H7 (cell line): ENCODE results near the gene EFR3B. TPM values are rescaled to one million over a fixed set of nuclear protein-coding genes. Genes with fewer than 3 reads are reported as not detected.
A peak's percentile ranks its signal among the peaks of the same experiment; 100 is the strongest.
"Not testable (repeated sequence)": the region's sequence is repeated elsewhere in the genome, so short reads cannot be mapped to it uniquely, and the experiment has no call there.

Source experiments
- DNase-seq: peaks from one replicate; pipeline ENCODE4 v3.0.0; 2012
- H3K27me3 ChIP-seq: 2 replicates; pipeline ENCODE4 v1.6.0; 2011; ENCODE audit warnings: mild to moderate bottlenecking, low read length; ENCODE audit not compliant: control insufficient read depth, insufficient read depth
- H3K36me3 ChIP-seq: replicated peaks from 2 replicates; pipeline ENCODE4 v1.5.1; 2011; ENCODE audit warnings: low read length; ENCODE audit not compliant: control insufficient read depth, insufficient read depth
- H3K4me3 ChIP-seq: 2 replicates; pipeline ENCODE4 v1.5.1; 2011; ENCODE audit warnings: low read depth, mild to moderate bottlenecking, control low read depth, low read length, moderate library complexity; ENCODE audit not compliant: insufficient read depth
- total RNA-seq: library from RNA; depleted of rRNA; stranded (reverse); fragments of >200 nt; shearing (Covaris generic); gene quantifications from 2 replicates; pipeline ENCODE4 v1.2.3, GENCODE V29; 2014; rRNA removed

The EFR3B gene
- total RNA-seq = 3.3 and 3.4 TPM in 2 replicates

GRCh38 chr2:25041928-25042320 is at the start of gene EFR3B:
TSS of gene EFR3B (plus strand) at chr2:25042076. CDS start at chr2:25042313, 237 bp downstream.
- peaks cover 20% of the 10 kb centered on the region for H3K27me3 ChIP-seq
- peak; percentile 98 for DNase-seq
- H3K4me3 ChIP-seq = peak within 1 kb of the TSS; percentile 59
- no peaks in the 10 kb centered on the region for H3K36me3 ChIP-seq

GRCh38 chr2:24993406-24994145 is 48.3 kb upstream of the EFR3B start:
- Histone ChIP-seq H3K4me3 (no peak overlapping the region), H3K36me3 (no peaks in the 10 kb centered on the region), H3K27me3 (no peaks in the 10 kb centered on the region)
- no peak for DNase-seq

- Histone ChIP-seq H3K4me3 (no peak overlapping the region), H3K36me3 (no peaks in the 10 kb centered on the region), H3K27me3 (no peaks in the 10 kb centered on the region)
- no peak for DNase-seq
Measured at GRCh38 chr2:24994146-24994724, 47.6 kb upstream of the EFR3B start.

GRCh38 chr2:24999097-24999496 is 42.8 kb upstream of the EFR3B start:
- not testable (repeated sequence) for H3K4me3 ChIP-seq, H3K36me3 ChIP-seq, DNase-seq, H3K27me3 ChIP-seq

GRCh38 chr2:25000036-25000435 is 41.8 kb upstream of the EFR3B start:
- Histone ChIP-seq H3K27me3 (no peaks in the 10 kb centered on the region), H3K36me3 (no peaks in the 10 kb centered on the region), H3K4me3 (no peak overlapping the region)
- no peak for DNase-seq

- Histone ChIP-seq H3K36me3 (no peaks in the 10 kb centered on the region), H3K27me3 (no peaks in the 10 kb centered on the region), H3K4me3 (no peak overlapping the region)
- DNase-seq = no peak
Measured at GRCh38 chr2:25000503-25001324, 41.2 kb upstream of the EFR3B start.

GRCh38 chr2:25001325-25001637 is 40.6 kb upstream of the EFR3B start:
- Histone ChIP-seq H3K4me3 (no peak overlapping the region), H3K36me3 (no peaks in the 10 kb centered on the region), H3K27me3 (no peaks in the 10 kb centered on the region)
- no peak for DNase-seq

GRCh38 chr2:25002066-25002465 is 39.8 kb upstream of the EFR3B start:
- H3K36me3 ChIP-seq = no peaks in the 10 kb centered on the region
- H3K4me3 ChIP-seq = no peak overlapping the region
- H3K27me3 ChIP-seq = no peaks in the 10 kb centered on the region
- DNase-seq = no peak

- Histone ChIP-seq H3K4me3 (no peak overlapping the region), H3K27me3 (no peaks in the 10 kb centered on the region), H3K36me3 (no peaks in the 10 kb centered on the region)
- DNase-seq = no peak
Measured at GRCh38 chr2:25009954-25010353, 31.9 kb upstream of the EFR3B start.

- H3K4me3 ChIP-seq, H3K36me3 ChIP-seq, H3K27me3 ChIP-seq, DNase-seq: not testable (repeated sequence)
Measured at GRCh38 chr2:25011342-25011741, 30.5 kb upstream of the EFR3B start.

GRCh38 chr2:25014631-25015030 is 27.2 kb upstream of the EFR3B start:
- no peak for DNase-seq
- H3K36me3 ChIP-seq = no peaks in the 10 kb centered on the region
- no peak overlapping the region for H3K4me3 ChIP-seq
- no peaks in the 10 kb centered on the region for H3K27me3 ChIP-seq

- DNase-seq = no peak
- Histone ChIP-seq H3K36me3 (no peaks in the 10 kb centered on the region), H3K4me3 (no peak overlapping the region), H3K27me3 (no peaks in the 10 kb centered on the region)
Measured at GRCh38 chr2:25018681-25019080, 23.2 kb upstream of the EFR3B start.

- no peak for DNase-seq
- no peaks in the 10 kb centered on the region for H3K36me3 ChIP-seq
- H3K4me3 ChIP-seq = no peak overlapping the region
Measured at GRCh38 chr2:25021791-25022362, 20.0 kb upstream of the EFR3B start.

GRCh38 chr2:25023333-25023732 is 18.5 kb upstream of the EFR3B start:
- no peak overlapping the region for H3K4me3 ChIP-seq
- H3K27me3 ChIP-seq = no peaks in the 10 kb centered on the region
- DNase-seq = no peak
- H3K36me3 ChIP-seq = no peaks in the 10 kb centered on the region

More at GRCh38 chr2:25021791-25022362, 20.0 kb upstream of the EFR3B start:
- no peaks in the 10 kb centered on the region for H3K27me3 ChIP-seq
